PC-9 (cell line): ENCODE measurements around the gene FBLIM1.

ENCODE experiments used
- CTCF ChIP-seq: fragments of 200-600 bp; sonication (generic); conservative IDR thresholded peaks from 2 replicates; pipeline ENCODE4 v1.6.1; 2017; ENCODE audit warnings: mixed run types, antibody characterized with exemption, mild to moderate bottlenecking, moderate library complexity
- EZH2 ChIP-seq: fragments of 200-600 bp; sonication (generic); IDR thresholded peaks from 2 replicates; pipeline ENCODE4 v1.8.0; 2017; ENCODE audit warnings: antibody characterized with exemption, low read depth

- TF ChIP-seq CTCF (no peak), EZH2 (no peak)
Observed at GRCh38 chr1:15734901-15735300, 23.7 kb upstream of the FBLIM1 start.
